OCI-LY1 (cell line): ENCODE measurements around the gene FCER1A.

ENCODE experiments used
- H2AFZ ChIP-seq: fragments of 200-600 bp; sonication (generic), shearing (Covaris generic); 2 replicates; pipeline ENCODE4 v1.6.0; 2014; ENCODE audit warnings: antibody characterized with exemption, mild to moderate bottlenecking, low read length
- H3F3A ChIP-seq: fragments of 200-600 bp; sonication (generic), shearing (Covaris generic); 2 replicates; pipeline ENCODE4 v1.6.0; 2014; ENCODE audit warnings: mild to moderate bottlenecking, antibody characterized with exemption, low read length, moderate library complexity; ENCODE audit not compliant: insufficient read depth
- H3K27ac ChIP-seq: fragments of 200-600 bp; sonication (generic); 2 replicates; pipeline ENCODE4 v1.5.1; 2014; ENCODE audit warnings: low read length, mixed run types, mild to moderate bottlenecking, low read depth; ENCODE audit not compliant: poor library complexity, severe bottlenecking
- H3K27me3 ChIP-seq: fragments of 200-600 bp; sonication (generic); 2 replicates; pipeline ENCODE4 v1.6.0; 2014; ENCODE audit warnings: antibody characterized with exemption, mild to moderate bottlenecking, low read length, moderate library complexity; ENCODE audit not compliant: insufficient read depth
- H3K36me3 ChIP-seq: fragments of 200-600 bp; sonication (generic); 2 replicates; pipeline ENCODE4 v1.6.1; 2014; ENCODE audit warnings: mild to moderate bottlenecking, antibody characterized with exemption, low read length, moderate library complexity, mixed read lengths; ENCODE audit not compliant: insufficient read depth
- H3K4me1 ChIP-seq: fragments of 200-600 bp; sonication (generic); 2 replicates; pipeline ENCODE4 v1.5.1; 2014; ENCODE audit warnings: mild to moderate bottlenecking, low read length, moderate library complexity; ENCODE audit not compliant: insufficient read depth, severe bottlenecking
- H3K4me2 ChIP-seq: fragments of 200-600 bp; sonication (generic), shearing (Covaris generic); 2 replicates; pipeline ENCODE4 v1.6.1; 2014; ENCODE audit warnings: low read length
- H3K4me3 ChIP-seq: fragments of 200-600 bp; sonication (generic); 2 replicates; pipeline ENCODE4 v1.5.1; 2014; ENCODE audit warnings: low read length, low read depth, mild to moderate bottlenecking, mixed read lengths; ENCODE audit not compliant: poor library complexity, severe bottlenecking
- H3K79me2 ChIP-seq: fragments of 200-600 bp; shearing (Covaris generic); 2 replicates; pipeline ENCODE4 v1.6.1; 2016; ENCODE audit warnings: mixed run types, low read length, mixed read lengths; ENCODE audit not compliant: insufficient read depth
- H3K9ac ChIP-seq: fragments of 200-600 bp; sonication (generic), shearing (Covaris generic); 2 replicates; pipeline ENCODE4 v1.6.1; 2014; ENCODE audit warnings: mild to moderate bottlenecking, low read length, mixed read lengths
- H3K9me2 ChIP-seq: fragments of 200-600 bp; sonication (generic), shearing (Covaris generic); 2 replicates; pipeline ENCODE4 v1.6.1; 2014; ENCODE audit warnings: low read depth, mild to moderate bottlenecking, low read length, mixed read lengths
- H3K9me3 ChIP-seq: fragments of 200-600 bp; shearing (Covaris generic); 2 replicates; pipeline ENCODE4 v1.6.1; 2014; ENCODE audit warnings: low read length, mixed read lengths
- H4K20me1 ChIP-seq: fragments of 200-600 bp; sonication (generic), shearing (Covaris generic); 2 replicates; pipeline ENCODE4 v1.6.0; 2016; ENCODE audit warnings: mild to moderate bottlenecking, low read length; ENCODE audit not compliant: insufficient read depth
- CTCF ChIP-seq: fragments of 200-600 bp; sonication (generic), shearing (Covaris generic); IDR thresholded peaks from 2 replicates; pipeline ENCODE4 v1.5.1; 2017; ENCODE audit warnings: mild to moderate bottlenecking, antibody characterized with exemption, low read length, moderate library complexity, mixed read lengths
- EZH2 ChIP-seq: fragments of 200-600 bp; sonication (generic), shearing (Covaris generic); IDR thresholded peaks from 2 replicates; pipeline ENCODE4 v1.8.0; 2017; ENCODE audit warnings: borderline replicate concordance, mixed run types, mild to moderate bottlenecking, antibody characterized with exemption, low read length, moderate library complexity, mixed read lengths

Gene FCER1A

GRCh38 chr1:159307346-159308020 is 5.3 kb downstream of the FCER1A start:
- Histone ChIP-seq H3K4me3 (no peak overlapping the region), H3K79me2 (no peaks in the 10 kb centered on the region)

GRCh38 chr1:159311679-159312078 is 9.5 kb downstream of the FCER1A start:
- Histone ChIP-seq H3K4me2 (no peak overlapping the region), H3K27me3 (no peaks in the 10 kb centered on the region), H3K4me3 (no peak overlapping the region), H3K27ac (no peak overlapping the region), H3F3A (no peaks in the 10 kb centered on the region), H2AFZ (no peak overlapping the region), H3K9ac (no peak overlapping the region), H3K79me2 (no peaks in the 10 kb centered on the region), H4K20me1 (no peaks in the 10 kb centered on the region), H3K36me3 (no peaks in the 10 kb centered on the region), H3K4me1 (no peaks in the 10 kb centered on the region), H3K9me2 (no peaks in the 10 kb centered on the region), H3K9me3 (no peaks in the 10 kb centered on the region)
- no peak for TF ChIP-seq EZH2
- TF ChIP-seq CTCF = no peak

More at GRCh38 chr1:159307346-159308020, 5.3 kb downstream of the FCER1A start:
- no peaks in the 10 kb centered on the region for H3K9me2 ChIP-seq
- no peaks in the 10 kb centered on the region for H3K27me3 ChIP-seq
- no peaks in the 10 kb centered on the region for H3K36me3 ChIP-seq
- no peaks in the 10 kb centered on the region for H3F3A ChIP-seq
- TF ChIP-seq EZH2 (no peak), CTCF (no peak)
- no peak overlapping the region for H2AFZ ChIP-seq
- H3K4me2 ChIP-seq = no peak overlapping the region
- H4K20me1 ChIP-seq = no peaks in the 10 kb centered on the region
- no peak overlapping the region for H3K9ac ChIP-seq
- no peaks in the 10 kb centered on the region for H3K4me1 ChIP-seq
- H3K27ac ChIP-seq = no peak overlapping the region
- no peaks in the 10 kb centered on the region for H3K9me3 ChIP-seq

- H3K4me1 ChIP-seq = no peaks in the 10 kb centered on the region
- H3K9me3 ChIP-seq = no peaks in the 10 kb centered on the region
- no peak overlapping the region for H3K4me2 ChIP-seq
- no peak overlapping the region for H3K9ac ChIP-seq
- no peaks in the 10 kb centered on the region for H3K36me3 ChIP-seq
- no peak overlapping the region for H3K4me3 ChIP-seq
- TF ChIP-seq CTCF (no peak), EZH2 (no peak)
- no peak overlapping the region for H2AFZ ChIP-seq
- no peaks in the 10 kb centered on the region for H3F3A ChIP-seq
- no peaks in the 10 kb centered on the region for H3K27me3 ChIP-seq
- no peak overlapping the region for H3K27ac ChIP-seq
- H4K20me1 ChIP-seq = no peaks in the 10 kb centered on the region
- H3K79me2 ChIP-seq = no peaks in the 10 kb centered on the region
- no peaks in the 10 kb centered on the region for H3K9me2 ChIP-seq
Observed at GRCh38 chr1:159315381-159315780, 13.2 kb downstream of the FCER1A start.
